HepG2 (cell line): ENCODE measurements around the gene ZNF780B. TPM values are rescaled to one million over a fixed set of nuclear protein-coding genes. Genes with fewer than 3 reads are reported as not detected.

Experiments
- BHLHE40 ChIP-seq: IDR thresholded peaks from 2 replicates; pipeline ENCODE4 v1.6.1; 2011; ENCODE audit warnings: low read length, improper control_type of control experiment
- BRD4 ChIP-seq: sonication (generic); formaldehyde crosslinking; IDR thresholded peaks from 2 replicates; pipeline ENCODE4 v1.4.0; 2020; ENCODE audit warnings: missing genetic modification reagents
- DNMT3B ChIP-seq: conservative IDR thresholded peaks from 2 replicates; pipeline ENCODE4 v1.6.1; 2016; ENCODE audit warnings: missing biosample characterization, control low read depth
- IRF1 ChIP-seq: sonication (generic); formaldehyde crosslinking; IDR thresholded peaks from 2 replicates; pipeline ENCODE4 v1.4.0; 2020; ENCODE audit warnings: low read depth, mild to moderate bottlenecking, missing genetic modification reagents
- MIXL1 ChIP-seq: IDR thresholded peaks from 2 replicates; pipeline ENCODE4 v1.6.1; 2016
- NRL ChIP-seq: sonication (generic); formaldehyde crosslinking; IDR thresholded peaks from 2 replicates; pipeline ENCODE4 v1.5.0; 2020; ENCODE audit warnings: missing genetic modification reagents, mild to moderate bottlenecking, moderate library complexity, borderline replicate concordance
- PHF21A ChIP-seq: sonication (generic); formaldehyde crosslinking; IDR thresholded peaks from 2 replicates; pipeline ENCODE4 v1.5.0; 2020; ENCODE audit warnings: mild to moderate bottlenecking, missing genetic modification reagents
- PLRG1 ChIP-seq: fragments of 450-650 bp; conservative IDR thresholded peaks from 2 replicates; pipeline ENCODE4 v1.6.1; 2016
- SATB2 ChIP-seq: sonication (generic); formaldehyde crosslinking; IDR thresholded peaks from 2 replicates; pipeline ENCODE4 v1.5.0; 2020; ENCODE audit warnings: missing genetic modification reagents
- STAT5B ChIP-seq: sonication (generic); formaldehyde crosslinking; IDR thresholded peaks from 2 replicates; pipeline ENCODE4 v1.4.0; 2020; ENCODE audit warnings: missing genetic modification reagents
- TARDBP ChIP-seq: sonication (generic); formaldehyde crosslinking; IDR thresholded peaks from 2 replicates; pipeline ENCODE4 v1.8.0; 2022; ENCODE audit warnings: mild to moderate bottlenecking, missing genetic modification reagents
- TCF7 ChIP-seq: sonication (generic); IDR thresholded peaks from 2 replicates; pipeline ENCODE4 v1.6.1; 2016; ENCODE audit warnings: antibody characterized with exemption, low read depth
- THRA ChIP-seq: sonication (generic); formaldehyde crosslinking; IDR thresholded peaks from 2 replicates; pipeline ENCODE4 v1.4.0; 2020; ENCODE audit warnings: missing genetic modification reagents, borderline replicate concordance
- ZFP1 ChIP-seq: IDR thresholded peaks from 2 replicates; pipeline ENCODE4 v1.6.1; 2016
- ZFP82 ChIP-seq: sonication (generic); formaldehyde crosslinking; IDR thresholded peaks from 2 replicates; pipeline ENCODE4 v1.5.1; 2020; ENCODE audit warnings: mild to moderate bottlenecking, missing genetic modification reagents, borderline replicate concordance
- ZNF142 ChIP-seq: sonication (generic); formaldehyde crosslinking; IDR thresholded peaks from 2 replicates; pipeline ENCODE4 v1.4.0; 2020; ENCODE audit warnings: missing genetic modification reagents
- ZNF143 ChIP-seq: sonication (generic); formaldehyde crosslinking; IDR thresholded peaks from 2 replicates; pipeline ENCODE4 v1.4.0; 2020; ENCODE audit warnings: missing genetic modification reagents
- ZNF24 ChIP-seq: fragments of 450-650 bp; IDR thresholded peaks from 2 replicates; pipeline ENCODE4 v1.6.1; 2017; ENCODE audit warnings: antibody characterized with exemption, mild to moderate bottlenecking
- ZNF282 ChIP-seq: fragments of 450-650 bp; IDR thresholded peaks from 2 replicates; pipeline ENCODE4 v1.6.1; 2018; ENCODE audit not compliant: partially characterized antibody
- ZNF451 ChIP-seq: sonication (generic); formaldehyde crosslinking; IDR thresholded peaks from 2 replicates; pipeline ENCODE4 v1.5.0; 2020; ENCODE audit warnings: mild to moderate bottlenecking, missing genetic modification reagents
- ZNF484 ChIP-seq: sonication (generic); formaldehyde crosslinking; IDR thresholded peaks from 2 replicates; pipeline ENCODE4 v1.5.1; 2020; ENCODE audit warnings: mild to moderate bottlenecking, low read depth, missing genetic modification reagents, borderline replicate concordance
- ZNF720 ChIP-seq: sonication (generic); formaldehyde crosslinking; IDR thresholded peaks from 2 replicates; pipeline ENCODE4 v1.4.0; 2020; ENCODE audit warnings: missing genetic modification reagents
- polyA plus RNA-seq, 8 experiments: library from polyadenylated mRNA; depleted of rRNA in 3 of 8; stranded (reverse) in 7 of 8; unstranded in 1 of 8; fragments of >200 nt; fragmentation: Illumina TruSeq in 4 of 8; extraction: Trizol in 4 of 8; gene quantifications; 2 replicates each; pipeline versions ENCODE4 v1.2.1 to v1.2.3, GENCODE V29; 2011 to 2016; ENCODE audit warnings: low read depth in 4 of 8, missing spikeins in 1 of 8, mixed read lengths in 1 of 8; ENCODE audit not compliant: insufficient read depth in 1 of 8
- total RNA-seq, 5 experiments: library from RNA; depleted of rRNA; stranded (reverse); fragments of >200 nt; fragmentation: Illumina TruSeq; extraction: Trizol; gene quantifications; 2 replicates each; pipeline ENCODE4 v1.2.3, GENCODE V29; 2016; ENCODE audit warnings: low read depth in 1 of 5
- TF ChIP-seq, protein P1 (sequence below): conservative IDR thresholded peaks from 2 replicates; pipeline ENCODE4 v1.6.1; 2018; ENCODE audit warnings: missing genetic modification reagents

Gene ZNF780B
- total and polyA plus RNA-seq, 2 of the 13 experiments (the other 11 are each of a cell fraction or from before 2014, with no cell fraction given): 6.6 to 21.9 TPM

- TF ChIP-seq IRF1 (CRISPR knock-in tag): peak; percentile 86
- no peak; the same call in 1 of the 2 replicates for TF ChIP-seq BRD4
- TF ChIP-seq ZNF282: no peak
- no peak for TF ChIP-seq ZFP82 (CRISPR knock-in tag)
- no peak for TF ChIP-seq TCF7
- TF ChIP-seq PHF21A: peak; percentile 80
- TF ChIP-seq NRL (CRISPR knock-in tag): no peak
- TF ChIP-seq DNMT3B (CRISPR knock-in tag): no peak; the same call in 1 of the 2 replicates
- TF ChIP-seq ZNF142 (CRISPR knock-in tag): no peak; the same call in 1 of the 2 replicates
- TF ChIP-seq TARDBP (CRISPR knock-in tag): peak; percentile 74
- TF ChIP-seq ZNF24: no peak
- TF ChIP-seq BHLHE40: no peak
- TF ChIP-seq, protein P1, sequence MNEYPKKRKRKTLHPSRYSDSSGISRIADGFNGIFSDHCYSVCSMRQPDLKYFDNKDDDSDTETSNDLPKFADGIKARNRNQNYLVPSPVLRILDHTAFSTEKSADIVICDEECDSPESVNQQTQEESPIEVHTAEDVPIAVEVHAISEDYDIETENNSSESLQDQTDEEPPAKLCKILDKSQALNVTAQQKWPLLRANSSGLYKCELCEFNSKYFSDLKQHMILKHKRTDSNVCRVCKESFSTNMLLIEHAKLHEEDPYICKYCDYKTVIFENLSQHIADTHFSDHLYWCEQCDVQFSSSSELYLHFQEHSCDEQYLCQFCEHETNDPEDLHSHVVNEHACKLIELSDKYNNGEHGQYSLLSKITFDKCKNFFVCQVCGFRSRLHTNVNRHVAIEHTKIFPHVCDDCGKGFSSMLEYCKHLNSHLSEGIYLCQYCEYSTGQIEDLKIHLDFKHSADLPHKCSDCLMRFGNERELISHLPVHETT (CRISPR knock-in tag): no peak
- TF ChIP-seq PLRG1: no peak
- peak; percentile 72; the same call in 1 of the 2 replicates for TF ChIP-seq SATB2 (CRISPR knock-in tag)
- TF ChIP-seq ZNF720 (CRISPR knock-in tag): no peak
- no peak for TF ChIP-seq ZFP1 (CRISPR knock-in tag)
- peak; percentile 94 for TF ChIP-seq ZNF143
- no peak for TF ChIP-seq ZNF484 (CRISPR knock-in tag)
- peak; percentile 91; the same call in 1 of the 2 replicates for TF ChIP-seq ZNF451 (CRISPR knock-in tag)
- TF ChIP-seq MIXL1 (CRISPR knock-in tag): peak; percentile 49; the same call in 1 of the 2 replicates
- TF ChIP-seq STAT5B (CRISPR knock-in tag): no peak
- peak; percentile 28; the same call in 1 of the 2 replicates for TF ChIP-seq THRA (CRISPR knock-in tag)
Measured at GRCh38 chr19:39996811-39997637, 59.0 kb downstream of the ZNF780B start, which contains the start of gene ZNF546 (continued).
